Stomach (tissue), 9 donors: ENCODE measurements around the gene TEX53. TPM values are rescaled to one million over a fixed set of nuclear protein-coding genes. Genes with fewer than 3 reads are reported as not detected.

ENCODE experiments used
- DNase-seq, 2 donors: peaks; one replicate each; pipeline versions ENCODE4 v3.0.0 to v3.0.0-alpha.2; 2013 to 2019
- H3K27ac ChIP-seq, 5 donors: fragments of 200-600 bp in 4 of 5; sonication (generic) in 4 of 5; one replicate each; pipeline ENCODE4 v1.5.1; 2013 to 2019; ENCODE audit warnings: mild to moderate bottlenecking in 1 of 5, moderate library complexity in 1 of 5
- H3K27me3 ChIP-seq, 3 donors: fragments of 200-600 bp; sonication (generic); one replicate each; pipeline ENCODE4 v1.5.1; 2017 to 2019; ENCODE audit warnings: mixed run types in 1 of 3
- H3K36me3 ChIP-seq, 4 donors: fragments of 200-600 bp; sonication (generic); 1 replicate in 3 of 4; 2 replicates in 1 of 4; pipeline ENCODE4 v1.5.1; 2016 to 2019
- H3K4me1 ChIP-seq, 4 donors: fragments of 200-600 bp; sonication (generic); one replicate each; pipeline ENCODE4 v1.5.1; 2016 to 2019
- H3K4me3 ChIP-seq, 4 donors: fragments of 200-600 bp; sonication (generic) in 3 of 4; one replicate each; pipeline ENCODE4 v1.5.1; 2016 to 2019; ENCODE audit warnings: mild to moderate bottlenecking in 1 of 4
- H3K9me3 ChIP-seq, 4 donors: fragments of 200-600 bp; sonication (generic); one replicate each; pipeline ENCODE4 v1.5.1; 2016 to 2019
- EP300 ChIP-seq: sonication (generic); formaldehyde crosslinking; IDR thresholded peaks from one replicate; pipeline ENCODE4 v1.6.1; 2017; ENCODE audit warnings: antibody characterized with exemption
- POLR2A ChIP-seq, 4 donors: fragments of 450-650 bp; IDR thresholded peaks; one replicate each; pipeline ENCODE4 v1.6.1; 2016; ENCODE audit warnings: antibody characterized with exemption in 4 of 4, control low read depth in 2 of 4, mild to moderate bottlenecking in 1 of 4, moderate library complexity in 1 of 4
- POLR2AphosphoS5 ChIP-seq, 3 donors: sonication (generic); formaldehyde crosslinking; IDR thresholded peaks; one replicate each; pipeline ENCODE4 v1.6.1; 2016; ENCODE audit warnings: antibody characterized with exemption in 3 of 3
- WGBS, 5 donors: extraction: QIAGEN DNeasy Blood & Tissue Kit in 3 of 5; methylation state at CpG; one replicate each; pipeline versions ENCODE4 v1.1.5 to v1.1.7; 2013 to 2018; 5-methylcytosine and 5-hydroxymethylcytosine counted together
- intact Hi-C: fragments of 100-400 bp; cut with DNase I; formaldehyde crosslinking; loops from one replicate; pipeline ENCODE4 v1.15.1; 2023; ENCODE audit warnings: low total_unique reads
- polyA plus RNA-seq, 3 donors: library from polyadenylated mRNA; stranded (reverse); fragments of 200-250 nt; gene quantifications; one replicate each; pipeline ENCODE4 v1.2.3, GENCODE V29; 2013
- total RNA-seq, 5 donors: library from RNA; depleted of rRNA; stranded (reverse); fragments of >200 nt; gene quantifications; one replicate each; pipeline versions ENCODE4 v1.1.0 to v1.2.3, GENCODE V29; 2014 to 2016
- TF ChIP-seq, protein P1 (sequence below), 7 experiments: fragments of 450-650 bp in 4 of 7; fragments of 200-600 bp in 3 of 7; sonication (generic) in 3 of 7; IDR thresholded peaks; one replicate each; pipeline ENCODE4 v1.5.1; 2016 to 2019; ENCODE audit warnings: antibody characterized with exemption in 7 of 7, control low read depth in 2 of 7, mild to moderate bottlenecking in 1 of 7
- donor health status: healthy with polysubstance abuse.
- donor health status: Bipolar disorder and iron deficiency.
- donor health status: healthy.

Gene TEX53
- total and polyA plus RNA-seq, 8 donors, result not detected

- no peaks in the 10 kb centered on the region for H3K27me3 ChIP-seq
- no peaks in the 10 kb centered on the region for H3K9me3 ChIP-seq
- no peak overlapping the region for H3K4me3 ChIP-seq
- intact Hi-C loops, result no loop called here
- no peak for TF ChIP-seq EP300
- no peak overlapping the region for H3K27ac ChIP-seq
- DNase-seq, result no peak
- 81 to 88% (median 86%) methylated on average over 12 of the region's 12 CpGs for WGBS, 5 donors
- peaks cover 0 to 11% (median 6%) of the 10 kb centered on the region in 4 donors for H3K4me1 ChIP-seq
- H3K36me3 ChIP-seq, result peaks cover 0 to 4% (median 0%) of the 10 kb centered on the region in 4 donors
Measured at GRCh38 chr9:114656301-114656700, 1.3 kb downstream of the TEX53 start.

DNA sequence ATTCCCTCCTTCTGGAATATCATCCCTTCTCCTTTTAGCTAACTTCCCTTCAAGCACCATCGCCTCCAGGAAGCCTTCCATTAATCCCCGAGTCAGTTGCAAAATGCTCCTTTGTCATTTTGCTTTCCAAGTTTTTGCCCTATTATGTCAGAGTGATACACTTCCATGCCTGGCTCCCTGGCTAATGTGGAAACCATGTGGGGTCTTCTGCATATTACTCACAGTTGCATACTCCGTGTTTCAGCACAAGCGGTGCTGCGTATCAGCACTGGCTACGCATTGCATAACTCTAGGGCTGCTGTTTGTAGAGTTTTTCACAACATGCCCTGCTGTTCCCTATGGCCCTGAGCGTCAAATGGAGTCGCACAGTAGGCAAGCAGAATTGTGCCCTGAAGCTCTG lies 1.9 kb downstream of the TEX53 start:
- no peak for DNase-seq
- Histone ChIP-seq H3K27ac (no peak overlapping the region), H3K36me3 (peaks cover 0 to 4% (median 0%) of the 10 kb centered on the region in 4 donors), H3K27me3 (no peaks in the 10 kb centered on the region), H3K4me3 (no peak overlapping the region), H3K9me3 (no peaks in the 10 kb centered on the region), H3K4me1 (peaks cover 0 to 11% (median 6%) of the 10 kb centered on the region in 4 donors)
- 78 to 89% (median 86%) methylated on average over 8 of the region's 8 CpGs for WGBS, 5 donors
- no peak for TF ChIP-seq EP300
- no peak for TF ChIP-seq POLR2AphosphoS5 (IDR thresholded peaks at IDR 0.05)
- TF ChIP-seq, protein P1, sequence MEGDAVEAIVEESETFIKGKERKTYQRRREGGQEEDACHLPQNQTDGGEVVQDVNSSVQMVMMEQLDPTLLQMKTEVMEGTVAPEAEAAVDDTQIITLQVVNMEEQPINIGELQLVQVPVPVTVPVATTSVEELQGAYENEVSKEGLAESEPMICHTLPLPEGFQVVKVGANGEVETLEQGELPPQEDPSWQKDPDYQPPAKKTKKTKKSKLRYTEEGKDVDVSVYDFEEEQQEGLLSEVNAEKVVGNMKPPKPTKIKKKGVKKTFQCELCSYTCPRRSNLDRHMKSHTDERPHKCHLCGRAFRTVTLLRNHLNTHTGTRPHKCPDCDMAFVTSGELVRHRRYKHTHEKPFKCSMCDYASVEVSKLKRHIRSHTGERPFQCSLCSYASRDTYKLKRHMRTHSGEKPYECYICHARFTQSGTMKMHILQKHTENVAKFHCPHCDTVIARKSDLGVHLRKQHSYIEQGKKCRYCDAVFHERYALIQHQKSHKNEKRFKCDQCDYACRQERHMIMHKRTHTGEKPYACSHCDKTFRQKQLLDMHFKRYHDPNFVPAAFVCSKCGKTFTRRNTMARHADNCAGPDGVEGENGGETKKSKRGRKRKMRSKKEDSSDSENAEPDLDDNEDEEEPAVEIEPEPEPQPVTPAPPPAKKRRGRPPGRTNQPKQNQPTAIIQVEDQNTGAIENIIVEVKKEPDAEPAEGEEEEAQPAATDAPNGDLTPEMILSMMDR (IDR thresholded peaks at IDR 0.05), result no peak
- TF ChIP-seq POLR2A (IDR thresholded peaks at IDR 0.05), result no peak
- intact Hi-C loops, result no loop called here

DNA sequence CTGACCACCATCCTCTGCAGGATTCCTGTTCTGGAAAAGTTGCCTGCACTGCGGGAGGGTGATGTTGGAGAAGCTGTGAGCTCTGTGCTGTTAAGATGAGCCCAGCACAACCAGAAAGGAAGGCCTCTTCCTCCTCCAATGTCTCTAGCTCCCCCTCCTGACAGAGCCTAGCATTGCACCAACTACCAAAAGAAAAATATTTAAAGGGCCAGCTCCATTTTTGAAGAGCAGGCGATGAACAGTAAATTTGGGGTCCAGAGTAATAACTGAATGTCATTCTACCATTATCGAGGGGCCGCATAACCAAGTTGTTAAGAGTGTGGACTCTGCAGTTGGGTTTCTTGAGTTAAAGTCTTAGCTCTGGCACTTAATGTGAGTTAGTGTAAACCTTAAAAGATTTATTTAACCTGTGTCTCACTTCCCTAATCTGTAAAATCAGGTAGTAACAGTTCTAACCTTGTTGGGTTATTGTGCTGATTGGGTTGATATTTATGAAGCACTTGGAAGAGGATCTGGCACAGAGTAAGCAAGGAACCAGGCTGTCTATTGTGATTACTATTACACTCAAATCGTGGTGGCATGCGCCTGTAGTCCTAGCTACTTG lies 3.9 kb downstream of the TEX53 start:
- H3K27ac ChIP-seq, result no peak overlapping the region
- no peaks in the 10 kb centered on the region for H3K9me3 ChIP-seq
- intact Hi-C loops, result loop anchor here (5.0 kb wide), 2 partner anchors 171 to 246 kb away; no protein-coding TSS in a partner anchor
- H3K4me3 ChIP-seq, result no peak overlapping the region
- WGBS, 5 donors, result 31 to 38% (median 37%) methylated on average over 6 of the region's 6 CpGs
- peaks cover 0 to 4% (median 1%) of the 10 kb centered on the region in 4 donors for H3K36me3 ChIP-seq
- H3K27me3 ChIP-seq, result no peaks in the 10 kb centered on the region
- no peak for TF ChIP-seq POLR2A (IDR thresholded peaks at IDR 0.05)
- TF ChIP-seq POLR2AphosphoS5 (IDR thresholded peaks at IDR 0.05), result peak in 1 of 3 donors; percentile 47
- TF ChIP-seq EP300, result no peak
- TF ChIP-seq, protein P1 (IDR thresholded peaks at IDR 0.05), result peak in 5 of 7 experiments; percentile 78 to 95 (median 87)
- peak; percentile 81 to 88 for DNase-seq
- H3K4me1 ChIP-seq, result peaks cover 0 to 11% (median 6%) of the 10 kb centered on the region in 4 donors

- TF ChIP-seq, protein P1 (IDR thresholded peaks at IDR 0.05), result no peak
- TF ChIP-seq EP300 (no peak), POLR2AphosphoS5 (IDR thresholded peaks at IDR 0.05) (no peak), POLR2A (IDR thresholded peaks at IDR 0.05) (no peak)
- Histone ChIP-seq H3K4me1 (peaks cover 0 to 11% (median 6%) of the 10 kb centered on the region in 4 donors), H3K36me3 (peaks cover 0 to 9% (median 4%) of the 10 kb centered on the region in 4 donors), H3K27me3 (no peaks in the 10 kb centered on the region), H3K27ac (no peak overlapping the region), H3K9me3 (no peaks in the 10 kb centered on the region), H3K4me3 (no peak overlapping the region)
- intact Hi-C loops, result loop anchor here (5.0 kb wide), 2 partner anchors 171 to 246 kb away; no protein-coding TSS in a partner anchor
- 71 to 90% (median 73%) methylated on average over 2 of the region's 2 CpGs for WGBS, 5 donors
- DNase-seq, result no peak
Measured at GRCh38 chr9:114652776-114653555, 4.6 kb downstream of the TEX53 start.
